HL-60 (cell line): Measurements from ENCODE around the gene ADARB1.

Source experiments
- POLR2AphosphoS5 ChIP-seq: IDR thresholded peaks from 2 replicates; pipeline ENCODE4 v1.6.1; 2012; ENCODE audit warnings: low read depth
- TF ChIP-seq, protein P1 (sequence below): IDR thresholded peaks from one replicate; pipeline ENCODE4 v1.5.1; 2011; ENCODE audit warnings: low read length, control low read depth, inconsistent platforms; ENCODE audit not compliant: insufficient read depth
- TF ChIP-seq, protein P2 (sequence below): IDR thresholded peaks from 2 replicates; pipeline ENCODE4 v1.6.1; 2012; ENCODE audit warnings: low read depth; ENCODE audit not compliant: insufficient replicate concordance

DNA sequence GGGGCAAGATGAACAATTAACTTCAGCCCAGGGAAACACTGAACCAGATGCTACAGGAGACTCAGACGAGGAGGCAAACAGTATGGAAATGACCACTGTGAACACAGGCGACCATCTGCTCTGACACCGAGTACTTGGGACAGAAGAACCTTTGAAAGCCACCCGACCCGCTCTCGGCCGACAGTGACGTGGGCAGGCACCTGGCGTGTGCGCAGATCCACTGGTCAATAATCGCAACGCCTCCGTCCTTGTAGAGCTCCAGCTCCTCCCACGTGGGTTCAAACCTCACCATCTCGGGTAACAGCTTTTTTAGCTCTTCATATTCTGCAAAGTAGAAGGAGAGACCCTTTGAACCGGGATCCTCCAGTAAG, 193.0 kb downstream of the ADARB1 start:
- TF ChIP-seq, protein P1, sequence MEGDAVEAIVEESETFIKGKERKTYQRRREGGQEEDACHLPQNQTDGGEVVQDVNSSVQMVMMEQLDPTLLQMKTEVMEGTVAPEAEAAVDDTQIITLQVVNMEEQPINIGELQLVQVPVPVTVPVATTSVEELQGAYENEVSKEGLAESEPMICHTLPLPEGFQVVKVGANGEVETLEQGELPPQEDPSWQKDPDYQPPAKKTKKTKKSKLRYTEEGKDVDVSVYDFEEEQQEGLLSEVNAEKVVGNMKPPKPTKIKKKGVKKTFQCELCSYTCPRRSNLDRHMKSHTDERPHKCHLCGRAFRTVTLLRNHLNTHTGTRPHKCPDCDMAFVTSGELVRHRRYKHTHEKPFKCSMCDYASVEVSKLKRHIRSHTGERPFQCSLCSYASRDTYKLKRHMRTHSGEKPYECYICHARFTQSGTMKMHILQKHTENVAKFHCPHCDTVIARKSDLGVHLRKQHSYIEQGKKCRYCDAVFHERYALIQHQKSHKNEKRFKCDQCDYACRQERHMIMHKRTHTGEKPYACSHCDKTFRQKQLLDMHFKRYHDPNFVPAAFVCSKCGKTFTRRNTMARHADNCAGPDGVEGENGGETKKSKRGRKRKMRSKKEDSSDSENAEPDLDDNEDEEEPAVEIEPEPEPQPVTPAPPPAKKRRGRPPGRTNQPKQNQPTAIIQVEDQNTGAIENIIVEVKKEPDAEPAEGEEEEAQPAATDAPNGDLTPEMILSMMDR = no peak
- TF ChIP-seq POLR2AphosphoS5 = no peak
- TF ChIP-seq, protein P2, sequence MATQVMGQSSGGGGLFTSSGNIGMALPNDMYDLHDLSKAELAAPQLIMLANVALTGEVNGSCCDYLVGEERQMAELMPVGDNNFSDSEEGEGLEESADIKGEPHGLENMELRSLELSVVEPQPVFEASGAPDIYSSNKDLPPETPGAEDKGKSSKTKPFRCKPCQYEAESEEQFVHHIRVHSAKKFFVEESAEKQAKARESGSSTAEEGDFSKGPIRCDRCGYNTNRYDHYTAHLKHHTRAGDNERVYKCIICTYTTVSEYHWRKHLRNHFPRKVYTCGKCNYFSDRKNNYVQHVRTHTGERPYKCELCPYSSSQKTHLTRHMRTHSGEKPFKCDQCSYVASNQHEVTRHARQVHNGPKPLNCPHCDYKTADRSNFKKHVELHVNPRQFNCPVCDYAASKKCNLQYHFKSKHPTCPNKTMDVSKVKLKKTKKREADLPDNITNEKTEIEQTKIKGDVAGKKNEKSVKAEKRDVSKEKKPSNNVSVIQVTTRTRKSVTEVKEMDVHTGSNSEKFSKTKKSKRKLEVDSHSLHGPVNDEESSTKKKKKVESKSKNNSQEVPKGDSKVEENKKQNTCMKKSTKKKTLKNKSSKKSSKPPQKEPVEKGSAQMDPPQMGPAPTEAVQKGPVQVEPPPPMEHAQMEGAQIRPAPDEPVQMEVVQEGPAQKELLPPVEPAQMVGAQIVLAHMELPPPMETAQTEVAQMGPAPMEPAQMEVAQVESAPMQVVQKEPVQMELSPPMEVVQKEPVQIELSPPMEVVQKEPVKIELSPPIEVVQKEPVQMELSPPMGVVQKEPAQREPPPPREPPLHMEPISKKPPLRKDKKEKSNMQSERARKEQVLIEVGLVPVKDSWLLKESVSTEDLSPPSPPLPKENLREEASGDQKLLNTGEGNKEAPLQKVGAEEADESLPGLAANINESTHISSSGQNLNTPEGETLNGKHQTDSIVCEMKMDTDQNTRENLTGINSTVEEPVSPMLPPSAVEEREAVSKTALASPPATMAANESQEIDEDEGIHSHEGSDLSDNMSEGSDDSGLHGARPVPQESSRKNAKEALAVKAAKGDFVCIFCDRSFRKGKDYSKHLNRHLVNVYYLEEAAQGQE = no peak
